Type B pancreatic cell (in vitro differentiated cells): ENCODE measurements around the gene TGFBI. TPM values are rescaled to one million over a fixed set of nuclear protein-coding genes. Genes with fewer than 3 reads are reported as not detected.

Source experiments
- DNase-seq: peaks from one replicate; pipeline ENCODE4 v3.0.0; 2021; ENCODE audit warnings: mixed read lengths; ENCODE audit not compliant: unreplicated experiment; ENCODE audit errors: extremely low spot score
- H3K27ac Mint-ChIP-seq: 2 replicates; pipeline ENCODE4 v1.8.0; 2021; ENCODE audit warnings: mild to moderate bottlenecking, mixed read lengths
- H3K27me3 Mint-ChIP-seq: 2 replicates; pipeline ENCODE4 v1.8.0; 2021; ENCODE audit warnings: mixed read lengths
- H3K36me3 Mint-ChIP-seq: 2 replicates; pipeline ENCODE4 v1.8.0; 2021; ENCODE audit warnings: mixed read lengths
- H3K4me1 Mint-ChIP-seq: one replicate; pipeline ENCODE4 v1.8.0; 2021; ENCODE audit warnings: mixed read lengths; ENCODE audit not compliant: unreplicated experiment
- H3K4me3 Mint-ChIP-seq: 2 replicates; pipeline ENCODE4 v1.8.0; 2021; ENCODE audit warnings: mild to moderate bottlenecking, mixed read lengths
- H3K9me3 Mint-ChIP-seq: 2 replicates; pipeline ENCODE4 v1.8.0; 2021; ENCODE audit warnings: mixed read lengths
- CTCF ChIP-seq: fragments of 200-600 bp; sonication (generic); conservative IDR thresholded peaks from 2 replicates; pipeline ENCODE4 v1.5.0; 2021; ENCODE audit warnings: antibody characterized with exemption, mild to moderate bottlenecking
- total RNA-seq: library from RNA; stranded (reverse); gene quantifications from 2 replicates; pipeline ENCODE4 v1.2.1, GENCODE V29; 2021; ENCODE audit warnings: low replicate concordance

TGFBI gene
- total RNA-seq, 1 donor from 2014 or later = 302 TPM

GRCh38 chr5:136084698-136085097 is 55.9 kb downstream of the TGFBI start:
- H3K27ac Mint-ChIP-seq = no peak overlapping the region
- TF ChIP-seq CTCF = no peak
- no peak overlapping the region for H3K4me3 Mint-ChIP-seq
- H3K27me3 Mint-ChIP-seq = peaks cover 20% of the 10 kb centered on the region
- no peaks in the 10 kb centered on the region for H3K9me3 Mint-ChIP-seq
- no peaks in the 10 kb centered on the region for H3K36me3 Mint-ChIP-seq
- peaks cover 3% of the 10 kb centered on the region for H3K4me1 Mint-ChIP-seq
- DNase-seq = no peak

GRCh38 chr5:136086783-136087566 is 58.2 kb downstream of the TGFBI start:
- no peaks in the 10 kb centered on the region for H3K36me3 Mint-ChIP-seq
- H3K4me3 Mint-ChIP-seq = no peak overlapping the region

GRCh38 chr5:136087961-136088871 is 59.4 kb downstream of the TGFBI start:
- no peak for TF ChIP-seq CTCF
- Mint-ChIP-seq H3K9me3 (no peaks in the 10 kb centered on the region), H3K27me3 (peaks cover 6% of the 10 kb centered on the region), H3K27ac (no peak overlapping the region), H3K4me3 (no peak overlapping the region), H3K4me1 (peaks cover 7% of the 10 kb centered on the region), H3K36me3 (no peaks in the 10 kb centered on the region)
- DNase-seq = no peak

More at GRCh38 chr5:136086783-136087566, 58.2 kb downstream of the TGFBI start:
- no peak for DNase-seq
- Mint-ChIP-seq H3K27ac (no peak overlapping the region), H3K9me3 (no peaks in the 10 kb centered on the region), H3K4me1 (peaks cover 7% of the 10 kb centered on the region), H3K27me3 (peaks cover 6% of the 10 kb centered on the region)
- no peak for TF ChIP-seq CTCF

GRCh38 chr5:136089791-136090190 is 61.0 kb downstream of the TGFBI start:
- H3K9me3 Mint-ChIP-seq = no peaks in the 10 kb centered on the region
- TF ChIP-seq CTCF = no peak
- no peak for DNase-seq
- peaks cover 7% of the 10 kb centered on the region for H3K4me1 Mint-ChIP-seq
- no peak overlapping the region for H3K27ac Mint-ChIP-seq
- peaks cover 6% of the 10 kb centered on the region for H3K27me3 Mint-ChIP-seq
- no peak overlapping the region for H3K4me3 Mint-ChIP-seq
- H3K36me3 Mint-ChIP-seq = no peaks in the 10 kb centered on the region

GRCh38 chr5:136090319-136090718 is 61.5 kb downstream of the TGFBI start:
- no peaks in the 10 kb centered on the region for H3K36me3 Mint-ChIP-seq
- H3K4me3 Mint-ChIP-seq = no peak overlapping the region
- H3K27me3 Mint-ChIP-seq = peaks cover 11% of the 10 kb centered on the region
- no peak for DNase-seq
- TF ChIP-seq CTCF = no peak
- H3K27ac Mint-ChIP-seq = no peak overlapping the region
- no peaks in the 10 kb centered on the region for H3K9me3 Mint-ChIP-seq
- peaks cover 13% of the 10 kb centered on the region for H3K4me1 Mint-ChIP-seq
